ENCODE measurements around the gene KLF9.
"Not testable (repeated sequence)": the region's sequence is repeated elsewhere in the genome, so short reads cannot be mapped to it uniquely, and the experiment has no call there.

The KLF9 gene

DNA sequence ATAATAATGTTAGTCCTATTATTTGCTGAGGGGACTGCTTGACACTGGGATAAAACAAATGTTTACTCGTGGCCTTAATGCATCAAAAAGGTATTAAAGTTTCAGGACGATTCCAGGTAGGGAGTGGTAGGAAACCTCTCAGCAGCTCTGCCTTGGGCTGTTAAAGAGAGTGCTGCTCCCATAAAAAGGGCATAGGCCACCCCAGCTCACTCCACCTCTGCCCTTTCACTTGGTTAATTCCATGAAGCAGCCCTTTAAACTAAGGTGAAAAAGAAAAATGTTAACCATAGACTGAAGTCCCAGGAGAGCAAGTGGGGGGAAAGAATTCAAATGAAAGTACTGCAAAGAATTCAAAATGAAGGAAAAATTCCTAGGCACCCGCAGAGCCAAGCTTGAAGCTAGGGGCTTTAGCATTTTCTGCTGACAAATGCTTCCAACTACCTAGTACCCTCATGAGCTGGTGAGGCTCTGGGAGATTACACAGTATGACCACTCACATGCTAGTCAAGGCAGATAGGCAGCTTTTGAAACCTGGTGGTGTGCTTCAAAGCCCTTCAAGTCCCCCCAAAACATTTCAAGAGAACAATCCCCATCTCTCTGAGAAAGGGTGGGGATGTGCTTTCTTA lies 8.5 kb downstream of the KLF9 start:
- no peak for DNase-seq (ENCODE audit: low read depth in 2 of 2)

DNA sequence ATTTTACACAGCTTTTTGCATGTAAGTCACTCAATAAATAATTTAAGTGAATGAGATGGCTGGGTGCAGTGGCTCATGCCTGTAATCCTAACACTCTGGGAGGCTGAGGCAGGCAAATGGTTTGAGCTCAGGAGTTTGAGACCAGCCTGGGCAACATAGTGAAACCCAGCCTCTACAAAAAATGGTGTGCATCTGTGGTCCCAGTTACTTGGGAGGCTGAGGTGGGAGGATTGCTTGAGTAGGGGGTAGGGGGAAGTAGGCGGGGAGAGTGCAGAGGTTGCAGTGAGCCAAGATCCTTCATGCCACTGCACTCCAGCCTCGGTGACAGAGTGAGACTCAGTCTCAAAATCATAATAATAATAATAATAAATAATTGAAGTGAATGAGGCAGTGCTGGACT lies 10.2 kb downstream of the KLF9 start:
- no peak for DNase-seq (ENCODE audit: low read depth in 2 of 2)

DNA sequence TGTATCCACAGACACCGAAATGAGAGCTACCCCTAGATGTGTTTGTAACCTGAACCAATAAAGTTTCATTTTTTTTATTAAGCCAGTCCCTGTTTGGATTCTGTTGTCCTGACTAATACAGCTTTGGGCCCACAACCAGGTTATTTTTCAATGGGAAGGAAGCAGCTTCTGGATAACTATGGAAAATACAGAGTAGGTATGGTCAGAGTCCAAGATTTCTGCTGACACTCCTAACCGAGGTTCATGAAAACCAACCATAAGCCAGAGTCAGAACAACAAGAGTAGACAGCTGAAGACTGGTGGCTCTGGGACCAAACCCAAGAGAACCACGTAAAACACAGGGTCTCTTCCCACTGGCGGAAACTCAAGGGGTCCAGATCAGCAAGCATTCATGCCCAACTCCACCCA lies 10.8 kb downstream of the KLF9 start:
- no peak for DNase-seq (ENCODE audit: low read depth in 2 of 2)

DNA sequence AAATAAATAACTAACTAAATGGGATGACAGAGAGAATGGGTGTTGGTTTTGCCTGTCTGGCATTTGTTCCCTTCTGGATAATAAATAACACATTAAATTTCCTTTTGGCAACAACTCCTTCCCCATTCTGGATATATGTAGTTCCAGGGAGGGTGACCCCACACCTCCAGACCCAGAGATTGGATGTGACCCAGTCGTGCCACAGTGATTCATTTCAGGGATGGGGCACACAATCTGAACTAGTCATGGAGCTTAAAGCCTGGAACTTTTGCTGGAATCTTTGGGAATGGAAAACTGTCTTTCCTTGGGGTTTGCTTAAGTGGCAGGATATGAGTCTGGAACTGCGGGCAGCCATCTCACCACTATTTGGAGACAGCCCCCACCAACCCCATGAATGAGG lies 11.3 kb downstream of the KLF9 start:
- no peak for DNase-seq (ENCODE audit: low read depth in 2 of 2)

DNA sequence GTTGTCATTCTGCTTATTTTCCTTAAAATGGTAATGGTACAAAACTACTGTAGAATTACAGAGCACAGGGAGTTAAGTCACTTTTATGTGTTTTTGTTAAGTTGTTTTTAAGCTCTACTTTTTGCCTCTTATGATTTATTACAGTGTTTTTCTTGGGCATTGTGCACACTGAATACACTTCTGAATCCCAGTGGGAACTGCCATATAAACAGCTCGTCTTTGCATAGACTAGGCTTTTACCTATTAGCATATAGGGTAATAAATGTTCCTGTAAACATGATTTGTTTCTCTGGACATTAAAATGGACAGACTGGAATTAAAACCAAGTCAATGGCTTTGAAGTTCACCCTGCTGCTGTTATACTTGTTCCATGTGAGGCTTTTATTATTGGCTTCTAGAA lies 12.2 kb downstream of the KLF9 start:
- DNase-seq (ENCODE audit: low read depth in 2 of 2): no peak

DNA sequence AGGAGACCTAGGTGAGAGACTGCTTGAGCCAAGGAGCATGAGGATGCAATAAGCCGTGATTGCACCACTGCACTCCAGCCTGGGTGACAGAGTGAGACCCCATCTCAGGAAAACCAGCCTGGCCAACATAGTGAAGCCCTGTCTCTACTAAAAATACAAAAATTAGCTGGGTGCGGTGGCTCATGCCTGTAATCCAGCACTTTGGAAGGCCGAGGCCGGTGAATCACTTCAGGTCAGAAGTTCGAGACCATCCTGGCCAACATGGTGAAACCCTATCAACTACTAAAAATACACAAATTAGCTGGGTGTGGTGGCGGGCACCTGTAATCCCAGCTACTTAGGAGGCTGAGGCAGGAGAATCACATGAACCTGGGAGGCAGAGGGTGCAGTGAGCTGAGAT lies 13.2 kb downstream of the KLF9 start:
- not testable (repeated sequence) for DNase-seq (ENCODE audit: low read depth in 2 of 2)

DNA sequence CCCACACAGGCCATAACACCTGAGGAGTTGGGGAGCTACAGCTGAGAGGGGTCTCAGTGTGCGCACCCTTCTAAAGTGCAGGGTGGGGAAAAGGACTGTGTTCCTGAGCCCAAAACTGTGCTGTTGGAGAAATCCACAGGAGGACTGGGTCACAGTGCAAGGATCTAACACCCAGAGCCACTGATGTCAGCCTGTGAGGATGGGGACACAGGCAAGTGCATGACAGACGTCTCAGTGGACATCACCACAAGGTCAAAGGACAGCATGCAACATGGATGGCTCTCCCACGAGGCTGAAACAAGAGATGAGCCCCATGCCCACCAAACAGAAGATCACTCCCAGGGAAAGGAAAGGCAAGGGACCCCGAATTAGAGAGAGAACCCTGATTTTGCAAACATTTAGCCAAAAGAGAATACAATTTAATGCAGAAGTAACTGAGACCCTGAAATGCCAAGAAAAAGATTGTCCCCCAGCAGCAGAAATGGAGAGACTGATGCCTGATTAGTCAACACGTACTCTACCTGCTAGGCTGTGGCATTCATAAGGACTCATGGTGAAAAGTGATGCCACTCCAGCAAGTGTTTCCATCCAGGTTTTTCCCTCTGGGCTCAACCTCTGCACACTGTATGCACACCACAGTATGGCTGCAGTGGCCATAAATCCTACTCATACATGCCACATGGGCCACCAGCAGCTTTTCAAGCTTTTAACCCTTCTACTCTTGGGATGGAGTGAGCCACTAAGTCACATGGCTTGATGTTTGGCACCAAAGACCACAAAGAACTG lies 14.2 kb downstream of the KLF9 start:
- DNase-seq (ENCODE audit: low read depth in 2 of 2): no peak

DNA sequence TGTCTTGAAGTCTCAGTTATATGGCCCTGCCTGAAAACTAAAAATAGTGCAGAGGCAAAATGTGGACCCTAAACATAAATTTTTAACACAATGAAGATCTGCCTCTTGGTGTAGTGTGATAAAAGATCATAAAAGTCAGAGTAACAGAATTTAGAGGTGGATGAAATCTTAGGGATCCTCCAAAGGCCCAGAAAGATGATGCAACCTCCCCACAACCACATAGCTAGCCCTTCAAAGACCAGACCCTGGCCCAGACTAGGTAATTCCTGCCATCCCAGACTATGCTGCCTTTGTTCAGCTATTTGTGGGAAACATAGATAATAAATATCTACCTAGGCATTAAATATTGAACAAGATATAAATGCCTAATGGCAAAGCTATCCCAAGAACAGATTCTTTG lies 15.3 kb downstream of the KLF9 start:
- DNase-seq (ENCODE audit: low read depth in 2 of 2): no peak

DNA sequence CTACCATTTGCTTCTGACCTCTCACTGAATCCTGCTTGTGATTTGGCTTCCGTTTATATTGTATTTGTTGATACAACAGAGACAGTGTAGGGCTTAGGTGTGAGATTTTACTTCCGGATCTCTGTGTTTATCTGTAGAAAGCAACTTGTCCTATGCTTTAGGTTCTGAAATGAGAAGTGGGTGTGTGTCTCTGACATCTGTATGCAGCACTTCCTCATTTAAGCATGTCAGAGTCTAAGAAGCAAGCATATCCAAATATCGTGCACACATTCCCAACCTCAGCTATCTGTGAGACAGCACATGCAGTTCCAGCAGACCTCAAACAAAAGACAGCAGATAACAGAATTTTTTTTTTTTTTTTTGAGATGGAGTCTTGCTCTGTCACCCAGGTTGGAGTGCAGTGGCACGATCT lies 16.3 kb downstream of the KLF9 start:
- no peak for DNase-seq (ENCODE audit: low read depth in 2 of 2)

DNA sequence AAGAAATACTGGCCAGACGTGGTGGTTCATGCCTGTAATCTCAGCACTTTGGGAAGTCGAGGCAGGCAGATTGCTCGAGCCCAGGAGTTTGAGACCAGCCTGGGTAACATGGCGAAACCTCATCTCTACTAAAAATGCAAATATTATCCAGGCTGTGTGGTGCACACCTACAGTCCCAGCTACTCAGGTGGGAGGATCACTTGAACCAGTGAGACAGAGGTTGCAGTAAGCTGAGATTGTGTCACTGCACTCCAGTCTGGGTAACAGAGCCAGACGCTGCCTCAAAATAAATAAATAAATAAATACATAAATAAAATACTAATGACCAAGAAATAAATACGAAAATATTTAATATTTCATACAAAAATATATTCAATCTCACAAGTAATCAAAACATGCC lies 18.8 kb downstream of the KLF9 start:
- no peak for DNase-seq (ENCODE audit: low read depth in 2 of 2)

DNA sequence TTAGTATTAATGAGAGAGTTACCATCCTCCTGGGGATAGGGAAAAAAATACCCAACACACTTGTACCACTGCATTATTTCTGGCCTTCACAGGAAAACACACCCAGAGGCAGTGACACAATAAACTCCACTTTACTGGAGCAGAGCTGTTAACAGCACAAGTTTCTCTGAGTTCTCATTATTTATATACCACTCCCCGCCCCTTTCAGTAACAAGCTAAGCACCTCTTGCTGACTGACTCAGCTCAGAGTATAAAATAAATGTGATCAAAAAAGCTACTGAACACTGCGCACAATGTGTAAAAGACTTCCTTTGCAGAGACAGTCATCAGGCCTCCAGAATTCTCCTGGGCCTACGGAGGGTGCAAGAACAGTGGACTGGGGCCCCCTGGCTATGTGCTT lies 21.6 kb downstream of the KLF9 start:
- no peak for DNase-seq (ENCODE audit: low read depth in 2 of 2)

DNA sequence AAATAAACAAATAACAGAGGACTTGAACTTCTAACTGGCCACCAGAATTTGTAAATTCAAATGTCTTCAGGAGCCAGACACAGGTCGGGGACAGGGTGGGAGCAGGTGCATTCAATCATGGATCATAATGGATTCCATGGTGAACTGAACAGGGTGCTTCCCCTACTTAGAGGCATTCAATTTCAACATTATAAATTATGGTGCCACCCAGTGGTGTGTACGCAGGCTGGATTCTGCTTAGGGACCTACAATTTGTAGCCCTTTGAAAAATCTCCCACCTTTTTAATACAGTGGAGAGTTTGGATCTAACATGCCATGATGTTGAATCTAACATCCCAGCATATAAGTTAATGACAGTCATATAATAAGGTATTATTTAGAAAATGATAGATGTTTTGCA lies 22.3 kb downstream of the KLF9 start:
- DNase-seq (ENCODE audit: low read depth in 2 of 2): no peak

DNA sequence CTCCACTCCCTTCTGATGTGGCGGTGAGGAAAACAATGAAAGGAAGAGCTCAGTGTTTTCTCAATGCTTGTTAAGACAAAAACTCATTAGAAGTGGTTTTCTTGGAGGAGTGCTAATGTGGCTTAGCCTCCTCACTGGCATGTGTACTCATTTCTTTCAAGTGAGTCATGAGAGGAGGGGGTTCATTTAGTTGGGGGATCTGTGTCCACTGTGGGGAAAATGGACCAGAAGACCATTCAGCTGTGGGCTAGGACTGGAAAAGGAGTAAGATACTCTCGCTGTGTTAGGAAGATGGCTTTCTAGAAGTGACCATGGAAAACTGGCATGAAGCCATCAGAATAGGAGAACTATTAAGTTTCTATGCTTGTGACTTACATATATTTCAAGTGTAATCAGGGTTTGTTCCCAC lies 23.5 kb downstream of the KLF9 start:
- DNase-seq (ENCODE audit: low read depth in 2 of 2): no peak

DNA sequence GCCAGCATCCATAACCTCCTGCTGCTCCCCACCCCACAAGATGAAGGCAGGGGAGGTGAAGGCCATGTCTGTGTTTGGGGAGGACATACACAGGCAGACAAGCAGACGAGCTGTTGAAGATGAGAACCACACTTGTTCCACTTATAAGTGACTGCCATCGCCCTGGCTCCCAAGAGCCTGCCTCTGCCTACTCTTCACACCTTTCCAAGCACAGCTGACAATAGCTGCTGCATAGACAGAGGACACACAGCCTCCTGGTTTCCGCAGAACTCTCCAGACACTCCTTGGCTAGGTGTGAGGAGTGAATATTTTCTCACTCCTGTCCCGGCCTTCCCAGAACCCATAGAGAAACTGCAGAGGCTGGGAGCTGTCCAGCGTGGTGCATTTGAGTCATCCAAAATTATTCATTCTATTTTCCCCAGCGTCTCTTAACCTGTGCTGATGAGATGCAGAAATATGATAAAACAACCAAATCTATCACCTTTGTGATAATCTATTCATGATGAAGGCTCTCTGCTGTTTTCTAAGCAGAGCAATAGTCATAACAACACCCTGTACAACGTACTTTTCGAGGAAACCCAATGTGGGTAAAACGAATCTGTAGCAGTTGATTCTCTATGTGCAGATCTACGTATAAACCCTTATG lies 24.7 kb downstream of the KLF9 start:
- no peak for DNase-seq (ENCODE audit: low read depth in 2 of 2)

DNA sequence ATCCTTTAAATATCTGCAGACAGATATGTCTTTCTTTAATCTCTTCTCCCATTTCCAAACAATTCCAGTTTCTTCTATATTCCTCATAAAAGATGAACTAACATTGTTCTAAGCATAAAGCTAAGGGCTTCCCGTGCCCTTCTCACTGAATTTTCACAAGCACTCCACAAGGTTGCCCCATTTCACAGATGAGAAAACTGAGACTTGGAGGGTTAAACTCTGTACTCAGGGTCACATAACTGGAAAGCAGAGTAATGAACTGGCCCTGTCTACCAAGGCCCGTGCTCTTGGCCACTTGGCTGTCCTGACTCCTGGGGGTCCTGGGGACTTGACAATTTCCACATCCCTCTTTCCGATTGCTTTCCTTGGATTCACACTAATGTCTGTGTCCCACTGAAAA lies 25.3 kb downstream of the KLF9 start:
- DNase-seq (ENCODE audit: low read depth in 2 of 2): no peak

DNA sequence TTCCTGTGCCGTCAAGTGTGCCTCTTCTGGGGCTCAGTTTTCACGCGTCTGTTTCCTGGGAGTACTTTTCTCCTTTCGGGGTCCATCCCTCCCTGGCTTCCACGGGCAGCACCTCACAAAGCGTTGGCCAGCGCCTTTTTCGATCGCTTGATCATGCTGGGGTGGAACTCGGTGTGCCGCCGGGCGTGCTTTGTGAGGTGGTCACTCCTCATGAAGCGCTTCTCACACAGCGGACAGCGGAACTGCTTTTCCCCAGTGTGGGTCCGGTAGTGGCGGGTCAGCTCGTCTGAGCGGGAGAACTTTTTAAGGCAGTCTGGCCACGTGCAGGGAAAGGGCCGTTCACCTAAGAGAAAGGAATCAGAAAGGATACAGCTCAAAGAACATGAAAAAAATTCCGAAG lies 26.8 kb downstream of the KLF9 start:
- DNase-seq (ENCODE audit: low read depth in 2 of 2): no peak

DNA sequence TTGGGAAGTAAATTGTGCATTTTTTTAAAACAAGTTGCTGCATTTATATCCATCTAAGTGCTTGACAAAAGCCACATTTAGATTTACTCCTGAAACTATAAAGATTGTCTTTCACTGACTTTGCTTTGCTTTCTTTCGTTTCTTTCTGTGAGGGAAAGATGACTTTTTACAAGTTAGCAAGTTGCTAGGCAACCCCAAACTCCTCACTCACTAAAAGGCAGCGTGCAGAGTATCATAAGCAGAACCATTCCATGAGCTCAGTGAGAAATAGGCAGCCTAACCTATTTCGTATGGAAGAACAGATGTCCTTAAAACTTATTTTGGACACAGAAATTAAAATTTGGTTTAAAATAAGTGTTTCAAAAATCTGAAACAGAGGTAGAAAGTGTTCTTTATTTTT lies 29.0 kb downstream of the KLF9 start:
- DNase-seq (ENCODE audit: low read depth in 2 of 2): no peak

DNA sequence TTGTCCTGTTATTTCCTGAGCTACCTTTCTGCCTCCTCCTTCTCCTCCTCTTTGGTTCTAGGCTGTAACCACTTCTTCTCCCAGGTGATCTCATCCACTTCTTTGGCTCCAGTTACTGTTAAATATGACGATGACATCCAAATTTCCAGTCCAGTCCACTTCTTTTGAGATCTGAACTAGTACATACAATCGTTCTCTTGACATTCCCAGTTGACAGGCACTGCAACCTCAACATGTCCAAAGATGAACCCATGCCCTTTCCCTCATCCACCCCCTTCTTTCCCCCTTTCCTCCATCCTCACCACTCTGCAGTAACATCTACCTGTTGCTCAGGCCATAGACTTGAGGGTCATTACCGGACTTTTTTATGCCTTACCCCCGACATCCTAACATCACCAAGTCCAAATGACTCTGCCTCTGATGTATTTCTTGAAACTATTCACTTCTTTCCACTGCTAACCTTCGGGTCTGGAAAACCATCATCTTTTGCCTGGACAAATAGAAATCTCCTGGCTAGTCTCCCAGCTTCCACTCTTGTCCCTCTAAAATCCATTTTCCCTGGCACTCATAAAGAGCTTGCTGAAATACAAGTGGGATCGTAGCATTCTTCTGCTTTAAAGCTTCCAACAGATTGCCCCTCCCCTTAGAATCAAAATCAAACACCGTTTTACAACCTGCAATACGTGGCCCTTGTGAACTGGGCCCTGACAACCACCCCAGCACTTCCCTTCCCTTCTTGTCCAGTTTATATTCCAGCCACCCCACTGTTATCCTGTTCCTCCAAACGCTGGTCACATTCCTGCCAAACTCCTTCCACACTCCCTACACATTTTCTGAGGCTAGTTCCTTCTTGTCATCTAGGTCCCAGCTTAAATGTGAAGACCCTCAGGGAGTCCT lies 31.5 kb downstream of the KLF9 start:
- no peak for DNase-seq (ENCODE audit: low read depth in 2 of 2)

DNA sequence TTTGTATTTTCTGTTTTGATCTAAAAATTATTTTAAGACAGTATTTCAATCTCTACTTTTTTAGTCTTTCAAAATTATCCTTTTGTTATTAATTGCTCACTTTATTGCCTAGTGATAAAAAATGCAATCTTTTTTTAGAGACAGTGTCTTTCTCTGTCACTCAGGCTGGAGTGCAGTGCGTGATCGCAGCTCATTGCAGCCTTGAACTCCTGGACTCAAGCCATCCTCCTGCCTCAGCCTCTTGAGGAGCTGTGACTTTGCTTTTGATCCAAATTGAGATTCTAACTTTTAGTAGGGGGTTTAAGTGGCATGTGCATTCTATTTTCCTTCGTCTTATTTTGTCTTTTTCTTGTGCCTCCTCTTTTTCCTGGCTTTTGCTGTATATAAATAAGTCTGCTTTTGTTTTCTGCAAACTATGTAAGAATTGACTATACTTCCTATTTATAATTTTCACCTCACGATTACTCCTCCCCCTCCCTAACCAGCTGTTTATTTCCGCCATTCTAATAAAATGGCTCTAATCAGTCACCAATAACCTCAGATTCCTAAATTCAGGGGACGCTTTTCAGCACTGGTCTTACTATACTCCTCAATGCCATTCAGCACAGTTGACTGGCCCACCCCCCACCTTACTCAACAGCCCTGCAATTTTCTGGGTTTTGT lies 32.3 kb downstream of the KLF9 start:
- DNase-seq (ENCODE audit: low read depth in 2 of 2): no peak

DNA sequence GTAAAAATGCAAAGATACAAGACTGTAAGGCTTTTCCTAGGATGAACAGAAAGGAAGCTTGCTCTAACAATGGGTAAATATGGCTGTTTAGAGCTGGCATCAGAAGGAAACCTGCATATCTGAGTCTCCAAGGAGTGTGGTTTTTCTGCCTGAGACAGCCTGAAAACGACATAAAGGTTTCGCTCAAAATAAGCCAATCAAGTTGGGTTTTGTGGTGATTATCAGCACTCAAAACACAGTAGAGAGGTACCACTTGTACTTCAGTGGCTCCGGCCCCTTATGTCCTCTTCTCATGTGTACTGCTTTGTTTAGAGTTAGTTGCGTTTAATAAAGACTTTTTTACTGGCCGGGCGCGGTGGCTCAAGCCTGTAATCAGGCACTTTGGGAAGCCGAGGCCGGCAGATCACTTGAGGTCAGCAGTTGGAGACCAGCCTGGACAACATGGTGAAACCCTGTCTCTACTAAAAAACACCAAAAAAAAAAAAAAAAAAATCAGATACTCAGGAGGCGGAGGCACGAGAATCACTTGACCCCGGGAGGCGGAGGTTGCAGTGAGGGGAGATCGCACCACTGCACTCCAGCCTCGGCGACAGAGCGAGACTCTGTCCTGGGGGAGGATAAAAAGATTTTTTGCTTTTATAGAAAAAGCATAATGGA lies 39.4 kb downstream of the KLF9 start:
- DNase-seq (ENCODE audit: low read depth in 2 of 2): no peak

DNA sequence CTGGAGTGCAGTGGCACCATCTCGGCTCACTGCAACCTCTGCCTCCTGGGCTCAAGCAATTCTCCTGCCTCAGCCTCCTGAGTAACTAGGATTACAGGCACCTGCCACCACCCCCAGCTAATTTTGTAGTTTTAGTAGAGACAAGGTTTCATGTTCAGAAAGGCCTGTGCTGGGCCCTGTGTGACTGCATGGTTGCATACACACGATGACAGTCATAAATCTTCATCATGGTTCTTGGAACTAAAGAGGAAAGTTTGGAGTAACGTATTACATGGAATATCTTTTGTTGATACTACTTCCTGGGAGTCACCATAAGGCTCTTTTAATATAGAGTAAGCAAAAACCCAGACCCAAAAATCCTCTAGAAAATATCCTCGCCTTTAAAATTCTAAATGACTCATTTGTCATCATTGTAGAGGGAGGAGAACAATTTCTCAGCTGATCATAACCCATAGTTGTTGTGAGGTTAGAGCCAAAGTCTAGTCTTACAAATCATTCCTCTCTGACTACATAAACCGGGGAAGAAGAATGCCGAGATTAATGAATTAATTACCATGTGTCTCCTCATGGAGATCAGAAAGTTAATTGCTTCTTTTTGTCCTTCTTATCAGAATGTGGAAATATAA lies 47.0 kb downstream of the KLF9 start:
- no peak for DNase-seq (ENCODE audit: low read depth in 2 of 2)

Data from stimulated activated CD4-positive, alpha-beta T cell treated with anti-CD3 and anti-CD28 coated beads, Interleukin-1b, Interleukin-23, amount 100 ng/mL, for 1 hour (primary cell).